ENCODE measurements around the gene CLK1. TPM values are rescaled to one million over a fixed set of nuclear protein-coding genes. Genes with fewer than 3 reads are reported as not detected.

The CLK1 gene
- polyA plus RNA-seq, 4 donors: 228 to 310 (median 285) TPM

DNA sequence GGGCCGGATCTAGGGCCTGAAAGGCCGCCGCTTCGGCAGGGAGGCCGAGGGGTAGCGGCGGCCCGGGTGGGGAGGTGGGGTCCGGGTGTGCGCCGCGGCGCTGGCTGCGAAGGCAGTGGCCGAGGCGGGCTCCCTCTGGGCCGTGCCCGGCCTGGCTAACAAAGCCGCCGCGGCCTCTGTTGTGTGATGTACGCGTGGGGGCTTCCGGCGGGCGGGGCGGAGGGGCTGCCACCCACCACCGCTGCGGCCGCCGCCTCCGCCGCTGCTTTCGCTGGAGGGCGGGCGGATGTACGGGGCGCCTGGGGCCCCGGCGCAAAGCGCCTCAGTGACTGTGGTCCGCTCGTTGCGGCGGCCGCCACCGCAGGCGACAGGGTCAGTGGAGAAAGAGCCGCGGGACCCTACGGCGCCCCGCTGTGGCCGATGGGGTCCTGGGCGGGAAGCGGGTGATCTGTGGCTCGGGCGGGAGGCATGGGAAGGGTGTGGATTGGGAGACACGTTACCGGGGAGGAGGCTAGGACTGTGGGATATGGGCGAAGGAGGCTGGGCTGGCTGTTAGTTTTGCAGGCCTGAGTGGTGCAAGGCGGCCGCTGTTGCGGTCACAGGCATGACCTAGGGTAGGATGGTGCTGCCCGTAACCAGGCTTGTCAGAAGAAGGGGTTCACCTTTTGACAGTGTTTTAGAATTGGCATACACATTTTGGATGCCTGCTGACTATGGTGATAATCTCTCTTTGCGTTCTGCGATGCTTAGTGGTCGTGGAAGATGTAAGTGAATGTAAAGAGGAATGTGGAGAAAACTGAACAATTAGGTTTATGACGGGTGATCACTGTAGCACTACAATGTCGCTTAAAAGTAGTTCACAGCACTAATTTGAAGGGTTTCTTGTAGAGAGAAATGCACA lies 52.1 kb downstream of the CLK1 start:
- DNase-seq (ENCODE audit: low read depth in 4 of 4, low spot score in 3 of 4): peak; percentile 23 to 39 (median 35)

DNA sequence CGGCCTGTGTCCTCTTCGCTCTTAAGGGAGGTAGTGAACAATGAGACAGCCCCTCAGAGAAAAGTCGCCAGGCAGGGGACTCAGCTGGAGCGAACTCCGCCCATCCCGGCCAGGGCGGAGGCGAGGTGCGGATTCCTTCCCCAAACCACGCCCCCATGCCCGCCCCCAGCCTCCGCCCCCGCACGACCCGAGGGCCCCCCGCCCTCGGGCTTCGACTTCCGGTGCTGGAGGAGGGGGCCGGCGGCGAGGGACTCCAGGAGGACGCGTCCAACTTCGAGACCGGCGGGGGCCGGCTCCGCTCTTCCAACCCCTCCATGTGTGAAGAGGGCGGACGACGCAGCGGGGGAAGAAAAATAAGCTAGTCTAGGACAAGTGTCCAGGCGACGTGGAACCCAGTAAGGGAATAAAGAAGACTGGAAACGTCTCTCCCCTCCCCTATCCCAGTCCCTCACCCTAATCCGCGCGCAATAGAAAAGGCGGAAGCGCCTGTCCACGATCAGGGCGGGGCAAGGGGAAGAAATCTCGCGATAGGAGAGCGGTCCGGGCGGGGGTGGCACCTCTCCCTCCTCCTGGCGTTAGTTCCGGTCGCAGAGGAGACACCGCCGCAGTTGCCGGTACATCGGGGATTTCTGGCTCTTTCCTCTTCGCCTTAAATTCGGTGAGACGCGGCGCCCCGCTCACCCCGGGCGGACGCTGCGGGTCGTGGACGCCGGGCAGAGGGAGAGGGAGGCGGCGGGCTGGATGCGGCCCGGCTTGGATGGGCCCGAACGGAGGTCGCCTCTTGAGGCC lies 52.9 kb downstream of the CLK1 start, which contains the start of gene BZW1:
Gene BZW1, plus strand, starts transcription at position 578 of the 789 bp plus-strand sequence. CDS start 1,308 bp downstream, outside the sequence.
- peak; percentile 93 to 96 (median 96) for DNase-seq (ENCODE audit: low read depth in 4 of 4, low spot score in 3 of 4)

DNA sequence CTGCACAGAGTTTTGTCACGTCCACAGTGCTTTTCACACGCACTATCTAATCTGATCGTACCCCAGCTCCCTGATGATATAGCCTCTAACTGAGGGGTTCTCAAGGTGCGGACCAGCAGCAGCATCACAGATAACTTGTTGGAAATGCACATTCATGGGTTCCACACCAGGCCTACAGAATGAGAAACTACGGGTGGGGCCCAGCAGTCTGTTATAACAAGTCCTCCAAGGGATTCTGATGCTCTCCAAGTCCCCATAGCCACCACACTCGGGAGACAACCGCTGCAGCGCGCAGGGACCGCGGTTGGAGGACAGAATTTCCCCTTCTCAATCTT lies 53.5 kb downstream of the CLK1 start:
- no peak for DNase-seq (ENCODE audit: low read depth in 4 of 4, low spot score in 3 of 4)

DNA sequence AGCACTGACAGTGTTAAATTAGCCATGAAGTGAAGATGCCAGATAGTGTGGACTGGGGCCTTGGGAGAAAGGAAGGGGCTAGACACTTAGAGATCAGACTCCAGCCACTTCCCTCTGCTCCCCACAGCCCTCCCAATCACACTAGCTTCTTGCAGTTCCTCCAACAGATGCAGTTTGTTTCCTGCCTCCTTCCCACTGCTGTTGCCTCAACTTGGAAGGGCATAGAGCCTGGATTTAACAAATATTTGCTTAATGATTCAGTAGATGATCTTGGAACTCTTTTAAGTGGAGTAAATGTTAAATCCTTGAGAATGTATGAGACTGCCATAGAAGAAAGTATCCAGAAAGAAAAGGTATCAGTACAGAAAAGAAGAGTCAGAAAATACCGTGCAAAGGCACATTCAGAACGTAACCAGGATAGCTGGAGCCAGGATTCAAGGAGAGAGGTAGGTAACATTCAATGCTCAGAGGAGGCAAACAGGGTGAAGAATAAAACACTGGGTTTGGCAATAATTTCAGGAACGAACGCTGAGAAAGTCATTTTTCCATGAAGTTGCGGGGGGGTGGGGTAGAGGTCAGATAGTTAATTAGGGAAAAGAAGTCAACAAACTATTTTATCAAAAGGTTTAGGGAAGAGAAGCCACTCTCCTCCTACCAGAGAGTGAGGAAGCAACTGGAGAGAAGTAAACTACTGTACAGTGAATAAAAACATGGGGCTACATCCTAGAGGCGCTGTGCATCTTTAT lies 54.0 kb downstream of the CLK1 start:
- no peak for DNase-seq (ENCODE audit: low read depth in 4 of 4, low spot score in 3 of 4)

DNA sequence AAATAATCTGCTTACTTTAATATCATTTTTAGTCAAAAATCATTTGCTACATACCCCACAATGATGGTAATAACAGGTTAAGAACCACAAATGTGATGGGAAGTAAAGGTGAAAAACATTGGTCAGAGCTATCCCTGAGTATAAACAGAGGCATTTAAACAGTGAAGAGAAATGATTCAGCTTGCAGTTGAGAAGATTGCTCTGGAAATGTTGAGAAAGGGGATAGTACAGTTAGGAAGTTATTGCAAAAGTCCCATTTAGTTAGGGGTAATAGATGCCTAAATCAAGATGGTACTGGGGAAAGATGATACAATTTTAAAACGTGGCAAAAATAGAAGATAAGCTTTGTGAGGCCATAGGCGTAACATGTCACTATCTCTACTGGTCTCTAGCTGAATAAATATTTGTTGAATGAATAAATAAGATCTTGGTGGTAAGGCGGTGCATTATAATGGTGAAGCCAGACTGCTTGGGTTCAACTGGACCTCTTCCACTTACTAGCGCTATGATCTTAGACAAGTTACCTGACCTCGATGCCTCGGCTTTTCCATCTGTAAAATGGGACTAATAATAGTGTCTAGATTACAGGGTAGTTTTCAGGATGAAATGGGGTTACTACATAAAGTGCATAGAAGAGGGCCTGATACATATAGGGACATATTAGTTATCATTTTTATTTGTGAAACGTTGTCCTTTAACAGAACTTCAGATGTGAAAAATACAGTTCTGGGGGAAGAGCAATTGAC lies 54.8 kb downstream of the CLK1 start:
- no peak for DNase-seq (ENCODE audit: low read depth in 4 of 4, low spot score in 3 of 4)

Other genes starting within 250 kb of the CLK1 start
- 100 to 1,000 TPM; 223 to 287 (median 254) TPM for gene BZW1, start 52.7 kb downstream of the CLK1 start, polyA plus RNA-seq (ENCODE audit: insufficient read length in 4 of 4)
- 10 to 100 TPM; 60.0 to 79.4 (median 67.5) TPM for gene PPIL3, start 24.4 kb upstream of the CLK1 start, polyA plus RNA-seq (ENCODE audit: insufficient read length in 4 of 4)
- 10 to 100 TPM; 30.7 to 45.3 (median 43.1) TPM for gene NIF3L1, start 24.7 kb upstream of the CLK1 start, polyA plus RNA-seq (ENCODE audit: insufficient read length in 4 of 4)
- gene ORC2, start 99.0 kb upstream of the CLK1 start, polyA plus RNA-seq (ENCODE audit: insufficient read length in 4 of 4): 10 to 100 TPM; 24.5 to 38.7 (median 36.5) TPM
- gene HYCC2, start 207.0 kb upstream of the CLK1 start, polyA plus RNA-seq (ENCODE audit: insufficient read length in 4 of 4): 10 to 100 TPM; 12.1 to 17.8 (median 14.5) TPM
- gene NDUFB3, start 207.3 kb upstream of the CLK1 start, polyA plus RNA-seq (ENCODE audit: insufficient read length in 4 of 4): 100 to 1,000 TPM in 3 of 4 donors, 10 to 100 TPM in 1; 68.5 to 140 (median 111) TPM